ENCODE data around the gene LRPAP1. TPM values are rescaled to one million over a fixed set of nuclear protein-coding genes. Genes with fewer than 3 reads are reported as not detected.

LRPAP1 gene
- total RNA-seq, 2 donors from 2014 or later, result 157 to 214 TPM

DNA sequence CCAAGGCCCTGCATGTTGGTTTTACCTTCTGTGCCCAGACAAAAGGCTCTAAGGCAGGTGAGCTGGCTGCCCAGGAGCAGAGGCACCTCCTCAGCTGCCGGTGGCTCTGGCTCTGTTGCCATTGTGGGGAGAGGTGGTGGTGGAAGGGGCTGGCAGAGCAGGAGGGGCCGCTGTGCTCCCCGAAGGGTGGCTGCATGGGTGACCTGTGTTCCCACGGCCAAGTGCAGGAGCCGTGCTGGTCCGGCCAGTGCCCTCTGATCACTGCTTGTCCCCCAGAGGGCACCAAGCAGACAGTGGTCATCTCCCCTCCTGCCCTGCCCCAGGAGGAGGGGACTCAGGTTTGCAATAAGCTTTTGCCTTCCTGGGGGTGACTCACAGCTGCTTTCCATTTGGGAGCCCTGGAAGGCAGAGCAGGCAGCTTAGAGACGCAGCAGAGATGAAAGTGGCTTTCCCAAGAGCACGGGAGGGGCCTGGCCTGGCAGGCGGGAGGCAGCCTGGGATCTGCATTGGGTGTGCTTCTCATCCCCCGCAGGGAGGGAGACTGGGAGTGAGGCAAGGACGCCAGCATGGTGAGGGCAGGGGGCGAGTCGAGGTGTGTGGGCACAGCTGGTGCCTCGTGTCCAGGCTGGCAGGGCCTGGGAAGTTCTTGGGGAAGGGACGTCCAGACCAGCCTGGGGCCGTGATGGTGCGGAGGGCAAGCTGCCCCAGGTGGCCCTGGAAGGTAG lies 40.4 kb downstream of the LRPAP1 start:
- Histone ChIP-seq H3K27ac (no peak overlapping the region), H3K36me3 (no peaks in the 10 kb centered on the region), H3K9ac (ENCODE audit: low read depth in 2 of 2, low read length in 2 of 2) (no peak overlapping the region), H3K4me3 (no peak overlapping the region), H3K27me3 (no peaks in the 10 kb centered on the region), H3K4me1 (no peaks in the 10 kb centered on the region), H3K9me3 (no peaks in the 10 kb centered on the region)
- TF ChIP-seq, protein P1, sequence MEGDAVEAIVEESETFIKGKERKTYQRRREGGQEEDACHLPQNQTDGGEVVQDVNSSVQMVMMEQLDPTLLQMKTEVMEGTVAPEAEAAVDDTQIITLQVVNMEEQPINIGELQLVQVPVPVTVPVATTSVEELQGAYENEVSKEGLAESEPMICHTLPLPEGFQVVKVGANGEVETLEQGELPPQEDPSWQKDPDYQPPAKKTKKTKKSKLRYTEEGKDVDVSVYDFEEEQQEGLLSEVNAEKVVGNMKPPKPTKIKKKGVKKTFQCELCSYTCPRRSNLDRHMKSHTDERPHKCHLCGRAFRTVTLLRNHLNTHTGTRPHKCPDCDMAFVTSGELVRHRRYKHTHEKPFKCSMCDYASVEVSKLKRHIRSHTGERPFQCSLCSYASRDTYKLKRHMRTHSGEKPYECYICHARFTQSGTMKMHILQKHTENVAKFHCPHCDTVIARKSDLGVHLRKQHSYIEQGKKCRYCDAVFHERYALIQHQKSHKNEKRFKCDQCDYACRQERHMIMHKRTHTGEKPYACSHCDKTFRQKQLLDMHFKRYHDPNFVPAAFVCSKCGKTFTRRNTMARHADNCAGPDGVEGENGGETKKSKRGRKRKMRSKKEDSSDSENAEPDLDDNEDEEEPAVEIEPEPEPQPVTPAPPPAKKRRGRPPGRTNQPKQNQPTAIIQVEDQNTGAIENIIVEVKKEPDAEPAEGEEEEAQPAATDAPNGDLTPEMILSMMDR (IDR thresholded peaks at IDR 0.05), result no peak
- intact Hi-C loops (cut with DNase I), result no loop called here
- no peak for DNase-seq

DNA sequence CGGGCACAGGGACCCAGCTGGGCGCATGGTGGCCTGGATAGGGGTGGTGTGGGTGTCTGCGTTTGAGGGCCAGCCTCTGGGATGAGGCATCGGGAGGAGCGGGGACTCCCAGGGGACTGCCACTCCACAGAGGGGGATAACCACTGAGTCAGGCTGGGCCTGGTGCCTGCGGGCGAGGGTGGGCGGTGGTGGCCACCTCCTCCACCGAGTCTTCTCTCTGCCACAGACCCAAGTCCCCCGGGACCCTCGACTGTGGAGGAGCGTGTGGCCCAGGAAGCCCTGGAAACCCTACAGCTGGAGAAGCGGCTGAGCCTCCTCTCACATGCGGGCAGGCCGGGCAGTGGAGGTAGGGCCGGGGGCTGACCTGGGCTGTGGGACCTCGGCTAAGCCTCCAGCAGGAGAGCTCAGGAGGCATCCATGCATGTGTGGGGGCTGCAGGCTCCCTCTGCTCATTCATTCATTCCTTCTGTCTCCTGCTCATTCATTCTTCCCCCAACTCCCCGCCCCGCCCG lies 42.7 kb downstream of the LRPAP1 start:
- intact Hi-C loops (cut with DNase I), result no loop called here
- TF ChIP-seq, protein P1 (IDR thresholded peaks at IDR 0.05), result no peak
- Histone ChIP-seq H3K9ac (ENCODE audit: low read depth in 2 of 2, low read length in 2 of 2) (no peak overlapping the region), H3K36me3 (no peaks in the 10 kb centered on the region), H3K4me1 (peaks cover 4% of the 10 kb centered on the region), H3K27me3 (peaks cover 14% of the 10 kb centered on the region), H3K27ac (no peak overlapping the region), H3K4me3 (no peak overlapping the region), H3K9me3 (no peaks in the 10 kb centered on the region)
- no peak for DNase-seq

DNA sequence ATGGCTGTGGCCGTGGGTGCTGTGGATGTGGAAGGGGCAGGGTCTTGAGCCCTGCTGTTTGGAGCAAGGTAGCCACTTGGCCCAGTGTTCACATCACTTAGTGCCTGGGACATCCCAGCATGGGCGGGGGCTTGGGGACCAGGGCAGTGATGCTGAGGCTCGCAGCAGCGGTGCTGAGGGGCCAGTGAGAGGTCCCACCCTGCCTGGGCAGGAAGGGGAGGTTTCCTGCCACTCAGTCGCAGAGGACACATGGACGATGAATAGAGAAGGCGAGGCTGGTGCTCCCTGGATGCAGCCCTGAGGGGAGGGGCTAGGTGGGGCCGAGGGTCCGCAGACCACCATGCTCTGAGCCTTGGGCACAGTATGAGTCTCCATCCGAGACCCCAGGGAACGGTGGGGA lies 43.4 kb downstream of the LRPAP1 start:
- no peaks in the 10 kb centered on the region for H3K36me3 ChIP-seq
- no peak overlapping the region for H3K4me3 ChIP-seq
- intact Hi-C loops (cut with DNase I), result no loop called here
- no peak overlapping the region for H3K27ac ChIP-seq
- DNase-seq, result no peak
- no peaks in the 10 kb centered on the region for H3K9me3 ChIP-seq
- no peak overlapping the region for H3K9ac ChIP-seq (ENCODE audit: low read depth in 2 of 2, low read length in 2 of 2)
- TF ChIP-seq, protein P1 (IDR thresholded peaks at IDR 0.05), result no peak
- H3K4me1 ChIP-seq, result peaks cover 8% of the 10 kb centered on the region
- H3K27me3 ChIP-seq, result peaks cover 21% of the 10 kb centered on the region

DNA sequence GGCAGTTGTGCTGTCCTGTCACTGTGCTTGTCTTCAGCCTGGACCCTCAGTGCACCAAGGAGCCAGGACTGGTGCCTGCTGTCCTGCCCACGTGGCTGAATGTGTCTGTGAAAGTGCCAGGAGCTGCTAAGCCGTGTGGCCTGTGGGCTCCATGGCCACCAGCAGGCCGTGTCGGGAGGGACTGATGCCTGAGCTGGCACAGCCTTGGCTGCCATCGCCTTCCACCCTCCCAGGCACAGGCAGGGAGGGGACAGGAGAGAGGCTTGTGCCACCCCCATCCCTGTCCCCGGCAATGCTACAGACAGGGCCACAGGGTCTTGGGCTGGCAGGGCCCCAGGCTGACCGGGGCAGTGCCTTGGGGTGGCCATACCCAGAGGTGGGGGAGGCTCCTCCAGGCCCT lies 44.4 kb downstream of the LRPAP1 start:
- Histone ChIP-seq H3K4me1 (peaks cover 8% of the 10 kb centered on the region), H3K4me3 (no peak overlapping the region), H3K27me3 (peaks cover 22% of the 10 kb centered on the region), H3K9ac (ENCODE audit: low read depth in 2 of 2, low read length in 2 of 2) (no peak overlapping the region), H3K36me3 (no peaks in the 10 kb centered on the region), H3K9me3 (no peaks in the 10 kb centered on the region), H3K27ac (no peak overlapping the region)
- TF ChIP-seq, protein P1 (IDR thresholded peaks at IDR 0.05), result no peak
- DNase-seq, result no peak
- intact Hi-C loops (cut with DNase I), result no loop called here

DNA sequence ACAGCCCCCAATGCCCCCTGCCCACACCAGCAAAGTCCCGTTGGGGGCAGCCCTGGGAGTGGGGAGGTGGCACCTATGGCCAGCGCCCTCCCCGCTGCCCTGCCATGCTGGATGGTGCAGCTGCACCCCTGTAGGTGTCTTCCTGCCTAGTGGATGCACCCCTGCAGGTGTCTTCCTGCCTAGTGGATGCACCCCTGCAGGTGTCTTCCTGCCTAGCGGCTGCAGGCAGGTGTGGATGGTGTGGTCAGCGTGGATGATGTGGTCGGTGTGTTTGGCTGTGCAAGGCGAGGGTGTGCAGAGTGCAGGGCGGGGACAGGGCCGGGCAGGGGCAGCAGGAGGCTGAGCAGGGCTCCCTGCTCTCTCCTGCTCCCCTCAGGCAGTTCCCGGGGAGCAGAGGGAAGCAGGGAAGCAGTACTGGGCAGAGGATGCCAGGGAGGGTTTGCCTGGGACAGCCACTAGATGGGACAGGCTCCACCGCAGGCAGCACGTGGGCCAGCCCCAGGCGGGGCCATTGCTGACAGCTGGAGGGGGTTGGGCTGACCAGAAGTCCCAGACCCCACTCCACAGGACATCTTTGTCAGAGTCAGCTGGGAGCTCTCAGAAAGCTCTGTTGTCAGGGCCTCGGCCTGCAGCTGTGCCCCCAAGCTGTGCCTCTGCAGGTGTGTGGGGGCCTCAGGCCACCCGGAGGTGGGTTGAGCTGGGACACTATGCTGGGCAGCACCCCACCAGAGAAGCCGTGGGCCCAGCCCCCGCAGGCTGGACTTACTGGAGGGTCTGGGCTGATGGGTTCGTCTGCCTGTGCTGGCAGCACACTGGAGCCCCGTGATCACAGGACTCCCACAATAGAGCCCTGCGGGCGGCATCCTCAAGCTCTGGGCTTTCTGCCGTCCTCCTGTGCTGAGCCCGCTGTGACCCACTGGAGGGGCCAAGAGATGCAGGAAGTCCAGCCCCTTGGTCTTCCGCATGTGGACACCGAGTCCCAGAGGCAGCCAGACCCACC lies 45.4 kb downstream of the LRPAP1 start:
- H3K9ac ChIP-seq (ENCODE audit: low read depth in 2 of 2, low read length in 2 of 2), result no peak overlapping the region
- peaks cover 22% of the 10 kb centered on the region for H3K27me3 ChIP-seq
- no peak for DNase-seq

More for the DNA sequence above, 45.4 kb downstream of the LRPAP1 start:
- Histone ChIP-seq H3K9me3 (no peaks in the 10 kb centered on the region), H3K27ac (no peak overlapping the region), H3K4me1 (peaks cover 8% of the 10 kb centered on the region), H3K4me3 (no peak overlapping the region), H3K36me3 (no peaks in the 10 kb centered on the region)
- intact Hi-C loops (cut with DNase I), result no loop called here
- TF ChIP-seq, protein P1 (IDR thresholded peaks at IDR 0.05), result no peak
